Breast epithelium (tissue), 3 donors: ENCODE results near the gene C4orf46.

Experiments
- POLR2A ChIP-seq: fragments of 450-650 bp; IDR thresholded peaks from one replicate; pipeline ENCODE4 v1.6.1; 2016; ENCODE audit warnings: antibody characterized with exemption, mild to moderate bottlenecking, moderate library complexity
- POLR2AphosphoS5 ChIP-seq, 3 donors: sonication (generic); formaldehyde crosslinking; IDR thresholded peaks; one replicate each; pipeline ENCODE4 v1.6.1; 2017; ENCODE audit warnings: antibody characterized with exemption in 3 of 3

DNA sequence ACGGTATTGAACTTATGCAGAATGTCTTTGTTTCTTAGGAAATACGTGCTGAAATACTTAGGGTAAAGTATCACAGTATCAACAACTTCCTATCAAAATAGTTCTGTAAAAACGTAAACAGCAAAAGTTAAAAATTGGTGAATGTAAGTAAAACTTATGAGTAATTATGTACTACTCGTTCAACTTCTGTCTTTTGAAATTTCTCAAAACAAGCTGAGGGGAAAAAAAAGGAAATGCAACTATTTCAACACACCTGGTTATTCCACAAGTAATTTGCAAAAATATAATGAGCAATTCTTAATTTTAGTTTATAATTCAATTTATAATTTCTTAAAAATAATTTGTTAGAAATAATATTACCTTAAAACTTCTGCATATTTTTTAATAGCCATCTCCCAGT, 43.2 kb upstream of the C4orf46 start:
- TF ChIP-seq POLR2AphosphoS5 (IDR thresholded peaks at IDR 0.05) (no peak), POLR2A (no peak)
